B cell (primary cell): ENCODE measurements around the gene RNF212. TPM values are rescaled to one million over a fixed set of nuclear protein-coding genes. Genes with fewer than 3 reads are reported as not detected.

ENCODE experiments used
- ATAC-seq: fragments of 200-7000 bp; cut with Tn5 transposase; one replicate; pipeline ENCODE4 v1.10.0; 2021; ENCODE audit warnings: low read depth, mild to moderate bottlenecking, moderate number of reproducible peaks, moderate library complexity
- CTCF ChIA-PET: fragments of 350-600 bp; sonication (Branson Sonifier 250); formaldehyde crosslinking; loops from one replicate; lab custom pipeline; 2021; ENCODE audit warnings: antibody characterized with exemption, inconsistent platforms; lab: Charles Lee
- POLR2A ChIA-PET: fragments of 350-600 bp; sonication (Branson Sonifier 250); formaldehyde crosslinking; loops from one replicate; lab custom pipeline; 2021; ENCODE audit warnings: antibody characterized with exemption; lab: Charles Lee
- DNase-seq: peaks from one replicate; pipeline ENCODE4 v3.0.0; 2013
- H2AFZ ChIP-seq: 2 replicates; pipeline ENCODE4 v1.6.1; 2012; ENCODE audit warnings: mild to moderate bottlenecking, low read depth, low read length; ENCODE audit not compliant: insufficient read depth, poor library complexity, severe bottlenecking
- H3K27ac ChIP-seq, 2 donors: 1 replicate in 1 of 2; 2 replicates in 1 of 2; pipeline ENCODE4 v1.5.1; 2012 to 2013; ENCODE audit warnings: low read length in 2 of 2, mild to moderate bottlenecking in 2 of 2, moderate library complexity in 1 of 2
- H3K27me3 ChIP-seq, 4 experiments: fragments of 200-600 bp in 1 of 4; sonication (generic) in 1 of 4; replicated peaks in 1 of 4; 1 replicate in 2 of 4; 2 replicates in 2 of 4; pipeline versions ENCODE4 v1.6.1 to v1.7.0; 2013 to 2016; ENCODE audit warnings: low read length in 3 of 4, mild to moderate bottlenecking in 2 of 4, mixed read lengths in 1 of 4, moderate library complexity in 1 of 4; ENCODE audit not compliant: insufficient read depth in 4 of 4, control insufficient read depth in 3 of 4; ENCODE audit errors: control extremely low read depth in 1 of 4
- H3K36me3 ChIP-seq, 2 experiments: replicated peaks in 1 of 2; 1 replicate in 1 of 2; 2 replicates in 1 of 2; pipeline versions ENCODE4 v1.6.1 to v1.7.1; 2013; ENCODE audit warnings: low read length in 1 of 2; ENCODE audit not compliant: insufficient read depth in 2 of 2, control insufficient read depth in 1 of 2; ENCODE audit errors: control extremely low read depth in 1 of 2, extremely low read depth in 1 of 2
- H3K4me1 ChIP-seq, 2 donors: fragments of 200-600 bp in 1 of 2; sonication (generic) in 1 of 2; 1 replicate in 1 of 2; 2 replicates in 1 of 2; pipeline versions ENCODE4 v1.5.1 to v1.6.1; 2013 to 2017; ENCODE audit warnings: low read length in 2 of 2; ENCODE audit not compliant: control insufficient read depth in 2 of 2, insufficient read depth in 2 of 2
- H3K4me2 ChIP-seq: replicated peaks from 2 replicates; pipeline ENCODE3; 2012; ENCODE audit warnings: mild to moderate bottlenecking, low read depth, low read length; ENCODE audit not compliant: poor library complexity, severe bottlenecking
- H3K4me3 ChIP-seq, 5 experiments: fragments of 200-600 bp in 1 of 5; sonication (generic) in 1 of 5; 1 replicate in 3 of 5; 2 replicates in 2 of 5; pipeline versions ENCODE4 v1.5.1 to v1.7.0; 2011 to 2016; ENCODE audit warnings: low read length in 4 of 5, mild to moderate bottlenecking in 4 of 5, low read depth in 2 of 5, control low read depth in 1 of 5, moderate library complexity in 1 of 5; ENCODE audit not compliant: insufficient read depth in 1 of 5; ENCODE audit errors: control extremely low read depth in 1 of 5, extremely low read depth in 1 of 5
- H3K79me2 ChIP-seq: fragments of 200-600 bp; sonication (generic); one replicate; pipeline ENCODE4 v1.6.0; 2016; ENCODE audit warnings: low read length; ENCODE audit not compliant: control insufficient read depth, insufficient read depth
- H3K9ac ChIP-seq: fragments of 200-600 bp; sonication (generic); 2 replicates; pipeline ENCODE4 v1.6.1; 2017; ENCODE audit warnings: mild to moderate bottlenecking, low read length, moderate library complexity
- H3K9me3 ChIP-seq, 3 donors: one replicate each; pipeline versions ENCODE4 v1.6.1 to v1.7.1; 2013; ENCODE audit warnings: low read length in 2 of 3; ENCODE audit not compliant: control insufficient read depth in 2 of 3, insufficient read depth in 1 of 3; ENCODE audit errors: control extremely low read depth in 1 of 3
- H4K20me1 ChIP-seq: 2 replicates; pipeline ENCODE4 v1.6.0; 2012; ENCODE audit warnings: mild to moderate bottlenecking, low read length; ENCODE audit not compliant: insufficient read depth, control insufficient read depth, poor library complexity, severe bottlenecking
- H3K27ac Mint-ChIP-seq: one replicate; pipeline ENCODE4 v1.8.0; 2021; ENCODE audit warnings: mixed read lengths
- H3K27me3 Mint-ChIP-seq: one replicate; pipeline ENCODE4 v1.8.0; 2021; ENCODE audit warnings: mixed read lengths
- H3K4me1 Mint-ChIP-seq: one replicate; pipeline ENCODE4 v1.8.0; 2021; ENCODE audit warnings: mixed read lengths
- H3K4me3 Mint-ChIP-seq: one replicate; pipeline ENCODE4 v1.8.0; 2021; ENCODE audit warnings: mixed read lengths
- H3K9me3 Mint-ChIP-seq: one replicate; pipeline ENCODE4 v1.8.0; 2022; ENCODE audit warnings: mixed read lengths; ENCODE audit not compliant: insufficient read depth
- CTCF ChIP-seq: fragments of 200-600 bp; IDR thresholded peaks from one replicate; pipeline ENCODE4 v1.8.0; 2022; ENCODE audit warnings: antibody characterized with exemption, mild to moderate bottlenecking
- EZH2 ChIP-seq: IDR thresholded peaks from 2 replicates; pipeline ENCODE4 v1.6.1; 2012; ENCODE audit warnings: borderline replicate concordance, low read depth, mild to moderate bottlenecking, moderate library complexity, low read length; ENCODE audit not compliant: insufficient read depth, poor library complexity, severe bottlenecking
- WGBS: methylation state at CpG from one replicate; pipeline ENCODE4 v1.1.5; 2013; ENCODE audit warnings: missing lambda C conversion rate; ENCODE audit not compliant: insufficient coverage; 5-methylcytosine and 5-hydroxymethylcytosine counted together
- intact Hi-C: fragments of 100-400 bp; cut with micrococcal nuclease; formaldehyde crosslinking; loops from one replicate; pipeline ENCODE4 v1.10.0; 2022
- polyA plus RNA-seq: library from polyadenylated mRNA; depleted of rRNA; stranded (reverse); fragments of >200 nt; gene quantifications from 2 replicates; pipeline ENCODE4 v1.2.3, GENCODE V29; 2012
- total RNA-seq, 2 donors: library from RNA; stranded (reverse); fragments of 120-200 nt in 1 of 2; gene quantifications; 1 replicate in 1 of 2; 2 replicates in 1 of 2; pipeline versions ENCODE4 v1.2.3 to v1.2.4, GENCODE V29; 2013 to 2022

RNF212 gene
- total and polyA plus RNA-seq, 2 donors (not counting 1 experiment from before 2014, with no cell fraction given): 2.1 to 5.9 TPM

- Histone ChIP-seq H3K4me1 (peaks cover 8 to 9% of the 10 kb centered on the region in 2 donors), H3K9ac (no peak overlapping the region), H3K79me2 (no peaks in the 10 kb centered on the region), H4K20me1 (no peaks in the 10 kb centered on the region), H3K4me3 (no peak overlapping the region), H3K9me3 (peaks cover 0 to 21% (median 11%) of the 10 kb centered on the region in 3 donors), H3K27ac (no peak overlapping the region), H2AFZ (peak overlapping the region; percentile 9), H3K4me2 (no peak overlapping the region), H3K27me3 (no peaks in the 10 kb centered on the region), H3K36me3 (no peaks in the 10 kb centered on the region)
- peaks cover 22% of the 10 kb centered on the region for H3K27me3 Mint-ChIP-seq
- intact Hi-C loops: no loop called here
- no peak for DNase-seq
- 80% methylated on average over 1 of the region's 3 CpGs for WGBS
- ChIA-PET CTCF (interaction anchor here (1.8 kb wide), 1 partner anchor 12 kb away, joined by 4 read pairs; no protein-coding TSS in a partner anchor), POLR2A (no interaction called here)
- no peak for ATAC-seq
- no peak overlapping the region for H3K4me3 Mint-ChIP-seq
- no peaks in the 10 kb centered on the region for H3K4me1 Mint-ChIP-seq
- H3K27ac Mint-ChIP-seq: no peak overlapping the region
- no peak for TF ChIP-seq EZH2
- TF ChIP-seq CTCF: no peak
- peaks cover 3% of the 10 kb centered on the region for H3K9me3 Mint-ChIP-seq
These were observed 42.0 kb upstream of the RNF212 start for GRCh38 chr4:1155314-1155713.

- ChIA-PET POLR2A (no interaction called here), CTCF (interaction anchor here (1.8 kb wide), 1 partner anchor 13 kb away, joined by 4 read pairs; no protein-coding TSS in a partner anchor)
- Histone ChIP-seq H3K79me2 (no peaks in the 10 kb centered on the region), H3K4me3 (no peak overlapping the region), H3K36me3 (no peaks in the 10 kb centered on the region), H4K20me1 (no peaks in the 10 kb centered on the region), H3K4me2 (no peak overlapping the region), H3K27me3 (no peaks in the 10 kb centered on the region), H2AFZ (no peak overlapping the region), H3K27ac (no peak overlapping the region), H3K9me3 (peaks cover 0 to 27% (median 11%) of the 10 kb centered on the region in 3 donors), H3K4me1 (peaks cover 8 to 9% of the 10 kb centered on the region in 2 donors), H3K9ac (no peak overlapping the region)
- peaks cover 3% of the 10 kb centered on the region for H3K9me3 Mint-ChIP-seq
- TF ChIP-seq CTCF (no peak), EZH2 (no peak)
- no peaks in the 10 kb centered on the region for H3K4me1 Mint-ChIP-seq
- H3K27me3 Mint-ChIP-seq: peaks cover 22% of the 10 kb centered on the region
- DNase-seq (no peak), ATAC-seq (no peak)
- no peak overlapping the region for H3K27ac Mint-ChIP-seq
- no peak overlapping the region for H3K4me3 Mint-ChIP-seq
- intact Hi-C loops: no loop called here
- 77% methylated on average over 19 of the region's 21 CpGs for WGBS
These were observed 41.3 kb upstream of the RNF212 start for GRCh38 chr4:1154523-1155182.
